Activated naive CD4-positive, alpha-beta T cell treated with anti-CD3 and anti-CD28 coated beads, Interleukin-2, amount 10 ng/mL, durations not matched to agents 7 days and 5 days (primary cell): ENCODE measurements around the gene DISP2.

Source experiments
- CTCF ChIA-PET: fragments of 350-600 bp; sonication (Branson Sonifier 250); formaldehyde crosslinking; loops from one replicate; lab custom pipeline; 2021; ENCODE audit warnings: antibody characterized with exemption; lab: Charles Lee
- DNase-seq: peaks from one replicate; pipeline ENCODE4 v3.0.0-alpha.2; 2020
- H3K27ac Mint-ChIP-seq: one replicate; pipeline ENCODE4 v1.8.0; 2021; ENCODE audit warnings: mild to moderate bottlenecking, moderate library complexity, mixed read lengths
- H3K27me3 Mint-ChIP-seq: one replicate; pipeline ENCODE4 v1.8.0; 2021; ENCODE audit warnings: mild to moderate bottlenecking, mixed read lengths
- H3K36me3 Mint-ChIP-seq: one replicate; pipeline ENCODE4 v1.8.0; 2021; ENCODE audit warnings: mixed read lengths
- H3K4me1 Mint-ChIP-seq: one replicate; pipeline ENCODE4 v1.8.0; 2021; ENCODE audit warnings: mixed read lengths
- H3K4me3 Mint-ChIP-seq: one replicate; pipeline ENCODE4 v1.8.0; 2021; ENCODE audit warnings: mild to moderate bottlenecking, moderate library complexity, mixed read lengths
- H3K9me3 Mint-ChIP-seq: one replicate; pipeline ENCODE4 v1.8.0; 2021; ENCODE audit warnings: mixed read lengths

DISP2 gene

GRCh38 chr15:40427188-40427587 is 69.2 kb downstream of the DISP2 start:
- CTCF ChIA-PET: interaction anchor here (1.9 to 10.4 kb wide), 2 partner anchors 58 to 86 kb away, joined by 5 to 152 read pairs; partner anchors contain the start of gene CCDC9B
- Mint-ChIP-seq H3K27me3 (peaks cover 24% of the 10 kb centered on the region), H3K27ac (no peak overlapping the region), H3K4me3 (no peak overlapping the region), H3K9me3 (no peaks in the 10 kb centered on the region), H3K4me1 (no peaks in the 10 kb centered on the region), H3K36me3 (no peaks in the 10 kb centered on the region)
- no peak for DNase-seq

GRCh38 chr15:40428185-40428584 is 70.2 kb downstream of the DISP2 start:
- Mint-ChIP-seq H3K4me1 (no peaks in the 10 kb centered on the region), H3K36me3 (no peaks in the 10 kb centered on the region), H3K4me3 (no peak overlapping the region), H3K9me3 (no peaks in the 10 kb centered on the region), H3K27me3 (peaks cover 34% of the 10 kb centered on the region), H3K27ac (no peak overlapping the region)
- CTCF ChIA-PET: interaction anchor here (0.7 kb wide), 1 partner anchor 81 kb away, joined by 3 read pairs; no protein-coding TSS in a partner anchor
- no peak for DNase-seq
